SK-N-SH (cell line): ENCODE results near the gene PEX7.

Source experiments
- CHD2 ChIP-seq: fragments of 150-350 bp; IDR thresholded peaks from 2 replicates; pipeline ENCODE4 v1.6.1; 2018; ENCODE audit warnings: low read length; ENCODE audit not compliant: partially characterized antibody
- RAD21 ChIP-seq: IDR thresholded peaks from 2 replicates; pipeline ENCODE4 v1.6.1; 2012; ENCODE audit warnings: mild to moderate bottlenecking, low read length
- TAF1 ChIP-seq: IDR thresholded peaks from 2 replicates; pipeline ENCODE4 v1.6.1; 2012; ENCODE audit warnings: low read depth, mild to moderate bottlenecking, low read length, moderate library complexity, borderline replicate concordance
- TEAD4 ChIP-seq: IDR thresholded peaks from 2 replicates; pipeline ENCODE4 v1.4.0; 2012; ENCODE audit warnings: mild to moderate bottlenecking, borderline replicate concordance; ENCODE audit not compliant: insufficient read depth
- TF ChIP-seq, protein P1 (sequence below): fragments of 200-600 bp; sonication (generic); IDR thresholded peaks from 2 replicates; pipeline ENCODE4 v1.6.1; 2017; ENCODE audit warnings: antibody characterized with exemption, mild to moderate bottlenecking, moderate library complexity
- TF ChIP-seq, protein P2 (sequence below): IDR thresholded peaks from 2 replicates; pipeline ENCODE4 v1.6.1; 2012; ENCODE audit warnings: mild to moderate bottlenecking, low read depth, low read length, moderate library complexity

DNA sequence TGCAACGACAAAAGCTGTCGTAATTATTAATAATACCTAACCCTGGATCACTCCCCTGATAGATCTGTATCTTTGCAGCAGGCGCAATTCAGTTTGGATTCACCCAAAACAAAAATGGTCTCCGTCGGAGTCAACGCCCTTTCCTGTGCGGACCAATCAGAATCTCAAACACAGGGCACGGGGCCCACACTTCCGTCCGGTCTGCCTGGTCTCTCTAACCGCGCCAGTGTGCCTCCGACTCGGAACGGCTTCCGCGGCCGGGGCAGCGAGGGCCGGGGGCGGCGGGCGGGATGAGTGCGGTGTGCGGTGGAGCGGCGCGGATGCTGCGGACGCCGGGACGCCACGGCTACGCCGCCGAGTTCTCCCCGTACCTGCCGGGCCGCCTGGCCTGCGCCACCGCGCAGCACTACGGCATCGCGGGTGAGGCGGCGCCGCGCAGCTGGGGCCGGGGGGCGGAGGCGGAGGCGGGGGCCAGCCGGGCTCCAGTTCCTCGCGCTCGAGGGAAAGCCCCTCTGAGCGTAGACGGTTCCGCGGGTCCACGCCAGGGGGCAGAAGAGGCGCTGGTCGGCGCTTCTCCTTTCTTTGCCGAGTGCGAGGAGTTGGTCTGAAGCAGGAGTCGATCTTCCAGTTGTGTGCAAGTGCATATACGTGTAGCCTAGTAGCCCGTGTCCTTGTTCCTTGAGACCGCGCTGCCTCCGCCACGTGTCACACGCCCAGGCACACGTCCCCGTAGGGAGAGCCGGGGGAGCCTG is at the start of gene PEX7:
- TF ChIP-seq, protein P1, sequence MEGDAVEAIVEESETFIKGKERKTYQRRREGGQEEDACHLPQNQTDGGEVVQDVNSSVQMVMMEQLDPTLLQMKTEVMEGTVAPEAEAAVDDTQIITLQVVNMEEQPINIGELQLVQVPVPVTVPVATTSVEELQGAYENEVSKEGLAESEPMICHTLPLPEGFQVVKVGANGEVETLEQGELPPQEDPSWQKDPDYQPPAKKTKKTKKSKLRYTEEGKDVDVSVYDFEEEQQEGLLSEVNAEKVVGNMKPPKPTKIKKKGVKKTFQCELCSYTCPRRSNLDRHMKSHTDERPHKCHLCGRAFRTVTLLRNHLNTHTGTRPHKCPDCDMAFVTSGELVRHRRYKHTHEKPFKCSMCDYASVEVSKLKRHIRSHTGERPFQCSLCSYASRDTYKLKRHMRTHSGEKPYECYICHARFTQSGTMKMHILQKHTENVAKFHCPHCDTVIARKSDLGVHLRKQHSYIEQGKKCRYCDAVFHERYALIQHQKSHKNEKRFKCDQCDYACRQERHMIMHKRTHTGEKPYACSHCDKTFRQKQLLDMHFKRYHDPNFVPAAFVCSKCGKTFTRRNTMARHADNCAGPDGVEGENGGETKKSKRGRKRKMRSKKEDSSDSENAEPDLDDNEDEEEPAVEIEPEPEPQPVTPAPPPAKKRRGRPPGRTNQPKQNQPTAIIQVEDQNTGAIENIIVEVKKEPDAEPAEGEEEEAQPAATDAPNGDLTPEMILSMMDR: peak; percentile 63
- TF ChIP-seq, protein P2, sequence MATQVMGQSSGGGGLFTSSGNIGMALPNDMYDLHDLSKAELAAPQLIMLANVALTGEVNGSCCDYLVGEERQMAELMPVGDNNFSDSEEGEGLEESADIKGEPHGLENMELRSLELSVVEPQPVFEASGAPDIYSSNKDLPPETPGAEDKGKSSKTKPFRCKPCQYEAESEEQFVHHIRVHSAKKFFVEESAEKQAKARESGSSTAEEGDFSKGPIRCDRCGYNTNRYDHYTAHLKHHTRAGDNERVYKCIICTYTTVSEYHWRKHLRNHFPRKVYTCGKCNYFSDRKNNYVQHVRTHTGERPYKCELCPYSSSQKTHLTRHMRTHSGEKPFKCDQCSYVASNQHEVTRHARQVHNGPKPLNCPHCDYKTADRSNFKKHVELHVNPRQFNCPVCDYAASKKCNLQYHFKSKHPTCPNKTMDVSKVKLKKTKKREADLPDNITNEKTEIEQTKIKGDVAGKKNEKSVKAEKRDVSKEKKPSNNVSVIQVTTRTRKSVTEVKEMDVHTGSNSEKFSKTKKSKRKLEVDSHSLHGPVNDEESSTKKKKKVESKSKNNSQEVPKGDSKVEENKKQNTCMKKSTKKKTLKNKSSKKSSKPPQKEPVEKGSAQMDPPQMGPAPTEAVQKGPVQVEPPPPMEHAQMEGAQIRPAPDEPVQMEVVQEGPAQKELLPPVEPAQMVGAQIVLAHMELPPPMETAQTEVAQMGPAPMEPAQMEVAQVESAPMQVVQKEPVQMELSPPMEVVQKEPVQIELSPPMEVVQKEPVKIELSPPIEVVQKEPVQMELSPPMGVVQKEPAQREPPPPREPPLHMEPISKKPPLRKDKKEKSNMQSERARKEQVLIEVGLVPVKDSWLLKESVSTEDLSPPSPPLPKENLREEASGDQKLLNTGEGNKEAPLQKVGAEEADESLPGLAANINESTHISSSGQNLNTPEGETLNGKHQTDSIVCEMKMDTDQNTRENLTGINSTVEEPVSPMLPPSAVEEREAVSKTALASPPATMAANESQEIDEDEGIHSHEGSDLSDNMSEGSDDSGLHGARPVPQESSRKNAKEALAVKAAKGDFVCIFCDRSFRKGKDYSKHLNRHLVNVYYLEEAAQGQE: peak; percentile 3; the same call in 1 of the 2 replicates
- TF ChIP-seq TEAD4 (no peak), RAD21 (peak; percentile 57), TAF1 (peak; percentile 32), CHD2 (peak; percentile 14)
